Measurements from ENCODE around the gene COL4A3.

DNA sequence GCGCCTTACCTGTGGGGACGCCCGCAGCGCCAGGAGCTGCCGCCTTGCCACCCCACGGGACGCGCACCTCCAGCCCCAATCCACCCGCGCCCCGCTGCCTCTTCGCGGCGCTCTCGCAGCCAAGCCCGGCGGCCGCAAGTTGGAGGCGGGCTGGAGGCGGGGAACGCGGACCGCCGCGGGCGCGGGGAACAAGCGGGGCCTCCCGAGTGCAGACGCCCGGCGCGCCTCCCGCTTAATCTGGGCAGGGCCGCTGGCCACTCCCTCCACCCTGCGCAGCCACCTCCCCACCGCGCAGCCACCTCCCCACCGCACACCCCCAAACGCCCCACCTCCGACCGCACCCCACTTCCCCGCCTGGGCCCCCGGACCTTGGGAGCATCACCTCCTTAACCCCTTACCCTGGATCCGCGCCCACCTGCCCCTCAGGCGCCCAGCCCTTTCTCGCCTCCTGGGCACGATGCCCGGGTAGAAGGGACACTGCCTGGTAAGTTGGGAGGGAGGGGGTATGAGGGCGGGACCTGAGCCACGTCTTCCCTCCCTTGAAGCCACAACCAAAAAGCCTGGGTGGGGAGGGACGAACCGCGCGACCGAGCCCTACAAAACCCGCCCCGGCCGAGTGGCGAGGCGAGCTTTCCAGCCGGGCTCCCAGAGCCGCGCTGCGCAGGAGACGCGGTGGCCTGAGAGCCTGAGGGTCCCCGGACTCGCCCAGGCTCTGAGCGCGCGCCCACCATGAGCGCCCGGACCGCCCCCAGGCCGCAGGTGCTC, at the start of gene COL4A3, which contains the start of gene COL4A4:
- TF ChIP-seq, protein P1, sequence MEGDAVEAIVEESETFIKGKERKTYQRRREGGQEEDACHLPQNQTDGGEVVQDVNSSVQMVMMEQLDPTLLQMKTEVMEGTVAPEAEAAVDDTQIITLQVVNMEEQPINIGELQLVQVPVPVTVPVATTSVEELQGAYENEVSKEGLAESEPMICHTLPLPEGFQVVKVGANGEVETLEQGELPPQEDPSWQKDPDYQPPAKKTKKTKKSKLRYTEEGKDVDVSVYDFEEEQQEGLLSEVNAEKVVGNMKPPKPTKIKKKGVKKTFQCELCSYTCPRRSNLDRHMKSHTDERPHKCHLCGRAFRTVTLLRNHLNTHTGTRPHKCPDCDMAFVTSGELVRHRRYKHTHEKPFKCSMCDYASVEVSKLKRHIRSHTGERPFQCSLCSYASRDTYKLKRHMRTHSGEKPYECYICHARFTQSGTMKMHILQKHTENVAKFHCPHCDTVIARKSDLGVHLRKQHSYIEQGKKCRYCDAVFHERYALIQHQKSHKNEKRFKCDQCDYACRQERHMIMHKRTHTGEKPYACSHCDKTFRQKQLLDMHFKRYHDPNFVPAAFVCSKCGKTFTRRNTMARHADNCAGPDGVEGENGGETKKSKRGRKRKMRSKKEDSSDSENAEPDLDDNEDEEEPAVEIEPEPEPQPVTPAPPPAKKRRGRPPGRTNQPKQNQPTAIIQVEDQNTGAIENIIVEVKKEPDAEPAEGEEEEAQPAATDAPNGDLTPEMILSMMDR (IDR thresholded peaks at IDR 0.05): no peak
- TF ChIP-seq POLR2A (IDR thresholded peaks at IDR 0.05): peak; percentile 87 to 89

Measured in thyroid gland (tissue), 4 donors.